SIG-M5 (cell line): ENCODE results near the gene CCDC141.

Source experiments
- DNase-seq: peaks from one replicate; lab custom pipeline; 2025; lab: John Stamatoyannopoulos, UW

The CCDC141 gene

DNA sequence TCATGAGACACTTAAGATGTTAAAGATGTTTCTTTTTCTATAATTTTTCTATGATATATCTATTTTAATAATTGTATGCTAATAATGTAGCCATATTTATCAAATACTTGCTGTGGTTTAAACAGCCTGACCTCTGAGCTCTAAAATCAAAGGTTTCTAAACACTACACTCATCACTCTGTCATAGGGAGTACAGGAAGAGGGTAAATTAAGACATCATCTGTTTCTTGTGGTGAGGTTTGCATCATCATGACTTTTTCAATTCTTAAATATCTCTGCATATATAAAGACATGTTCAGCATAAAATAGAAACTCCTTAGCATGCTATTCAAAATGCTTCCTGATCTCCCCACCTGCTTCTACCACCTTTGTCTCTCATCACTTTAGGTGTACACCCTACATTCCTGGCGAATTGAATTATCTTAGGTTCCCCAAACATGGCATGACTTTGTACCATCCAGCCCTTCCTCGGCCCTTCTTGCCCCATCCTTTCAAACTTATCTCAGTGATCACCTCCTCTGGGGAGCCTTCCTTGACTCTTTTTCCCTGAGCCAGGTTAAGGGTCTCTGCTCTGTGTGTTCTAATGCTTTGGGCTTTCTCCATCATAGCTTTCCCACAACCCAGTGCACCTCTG lies 137.4 kb downstream of the CCDC141 start:
- no peak for DNase-seq

DNA sequence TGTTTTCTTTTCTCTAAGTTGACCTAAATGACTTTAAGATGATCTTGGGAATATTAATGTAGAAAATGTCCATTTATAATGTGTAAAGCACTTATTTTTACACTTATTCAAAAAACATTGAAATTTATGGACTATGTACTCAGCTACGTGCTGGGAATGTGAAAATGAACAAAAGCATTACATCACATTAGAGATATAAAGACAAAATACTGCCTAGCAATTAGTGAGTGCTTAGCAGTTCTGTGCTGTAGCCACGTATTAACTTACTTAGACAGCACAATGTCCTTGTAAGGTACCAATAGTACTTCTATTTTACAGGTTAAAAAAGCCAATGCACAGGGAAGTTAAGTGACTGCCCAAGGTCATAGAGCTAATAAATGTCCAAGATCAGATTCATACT lies 138.9 kb downstream of the CCDC141 start:
- no peak for DNase-seq

DNA sequence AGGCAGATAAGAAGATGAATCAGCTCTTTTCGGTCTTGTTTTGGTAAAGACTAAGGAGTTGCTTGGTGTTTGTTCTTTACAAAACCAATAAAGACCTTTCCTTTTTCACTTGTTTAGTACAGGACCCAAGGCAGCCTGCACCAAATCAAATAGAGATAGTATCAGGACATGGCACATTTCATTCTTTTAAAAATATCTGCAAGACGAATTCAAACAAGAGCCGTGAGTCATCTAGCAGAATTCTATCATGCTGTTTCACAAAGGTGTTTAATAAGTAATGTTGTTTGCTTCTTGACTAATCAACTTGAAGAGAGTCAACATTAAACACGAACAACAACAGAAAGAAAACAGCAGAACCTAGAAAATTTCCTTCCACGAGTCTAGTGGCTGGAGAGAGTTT lies 139.9 kb downstream of the CCDC141 start:
- DNase-seq, result no peak

DNA sequence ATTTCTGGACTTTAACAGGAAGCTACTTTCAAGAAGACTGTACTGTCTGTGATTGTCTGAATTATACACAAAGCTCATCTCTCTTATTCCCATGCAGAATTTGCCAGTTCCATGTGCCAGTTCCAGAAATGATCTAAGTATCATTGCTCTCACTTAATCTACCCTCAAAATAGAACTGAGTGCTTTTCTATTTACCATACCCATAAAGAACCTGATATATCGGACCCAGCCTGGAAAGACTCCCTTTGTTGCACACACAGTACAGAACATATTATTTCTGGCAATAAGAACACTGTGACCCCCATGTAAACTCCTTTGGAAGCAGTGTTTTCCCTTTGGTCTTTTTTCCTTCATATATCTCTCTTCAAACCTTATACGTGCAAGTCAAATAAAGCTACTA lies 140.4 kb downstream of the CCDC141 start:
- no peak for DNase-seq

DNA sequence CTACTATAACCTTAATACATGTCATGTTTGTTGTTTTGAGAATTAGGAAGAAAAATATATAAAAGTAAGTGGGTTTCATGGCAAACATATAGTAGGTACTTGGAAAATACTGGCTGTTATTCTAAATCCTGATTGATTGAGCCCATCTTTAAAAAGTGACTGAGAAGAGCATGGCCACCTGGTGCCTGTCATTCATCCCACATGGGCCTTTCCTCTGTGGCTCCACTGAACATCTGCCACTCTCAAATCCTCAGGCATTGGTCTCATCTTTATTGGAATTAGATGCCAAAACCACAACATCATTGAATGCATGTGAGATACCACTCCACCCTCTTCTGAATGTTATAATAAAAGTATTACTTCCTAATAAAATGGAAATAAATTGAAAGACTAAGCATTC lies 141.1 kb downstream of the CCDC141 start:
- DNase-seq, result no peak

DNA sequence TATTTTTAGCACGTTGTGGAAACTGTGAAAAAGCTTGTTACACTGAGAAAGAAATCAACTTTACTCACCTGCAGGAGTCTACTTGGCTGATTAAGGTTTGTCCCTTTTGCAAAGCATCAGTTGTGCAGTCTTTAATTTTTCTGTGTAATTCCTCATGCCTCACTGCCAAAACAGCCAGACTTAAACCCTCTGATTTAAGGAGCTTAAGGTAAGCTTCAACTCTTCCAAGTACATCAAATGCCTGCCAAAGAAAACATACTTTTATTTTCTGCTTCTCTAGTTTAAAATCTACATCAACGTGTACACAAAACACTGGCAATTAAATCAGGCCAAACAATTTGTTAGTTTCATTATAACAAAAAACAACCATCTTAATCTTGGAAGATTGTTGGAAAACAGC lies 144.7 kb downstream of the CCDC141 start:
- DNase-seq, result no peak

DNA sequence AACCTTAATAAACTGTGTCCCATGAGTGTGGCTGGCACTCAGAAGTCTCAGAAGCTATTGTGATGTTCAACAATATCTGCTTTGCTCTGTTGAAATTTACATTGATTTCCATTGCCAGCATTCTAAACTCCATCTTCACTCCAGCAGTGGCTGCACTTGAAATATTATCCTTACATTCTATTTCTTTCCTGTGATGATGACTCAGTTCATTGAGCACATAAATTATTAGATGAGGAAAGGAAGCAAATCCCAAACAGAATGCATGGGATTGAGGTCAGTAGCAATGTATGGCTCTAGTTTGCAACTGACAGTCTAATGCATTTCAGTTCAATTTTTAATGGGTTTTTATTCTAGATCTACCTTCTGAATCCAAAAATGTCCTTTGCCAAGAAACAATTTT lies 150.3 kb downstream of the CCDC141 start:
- no peak for DNase-seq

DNA sequence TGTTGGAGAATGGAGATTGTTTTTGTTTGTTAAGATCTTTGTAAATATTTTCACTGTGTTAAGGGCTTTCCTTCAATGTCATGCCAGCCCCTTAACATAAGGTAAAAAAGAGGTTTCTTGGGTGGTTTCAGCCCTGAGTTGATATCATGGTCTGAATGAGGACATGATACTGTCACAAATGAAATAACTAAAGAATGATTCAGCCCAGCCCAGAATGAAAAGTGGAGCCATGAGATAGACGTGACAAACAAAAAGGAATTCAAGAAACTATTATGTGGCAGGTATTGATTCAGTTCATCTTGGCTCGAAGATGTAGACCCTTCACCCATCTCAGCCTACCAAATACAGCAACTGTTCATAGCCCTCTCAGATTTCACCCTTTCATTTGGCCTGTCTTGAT lies 154.1 kb downstream of the CCDC141 start:
- no peak for DNase-seq

DNA sequence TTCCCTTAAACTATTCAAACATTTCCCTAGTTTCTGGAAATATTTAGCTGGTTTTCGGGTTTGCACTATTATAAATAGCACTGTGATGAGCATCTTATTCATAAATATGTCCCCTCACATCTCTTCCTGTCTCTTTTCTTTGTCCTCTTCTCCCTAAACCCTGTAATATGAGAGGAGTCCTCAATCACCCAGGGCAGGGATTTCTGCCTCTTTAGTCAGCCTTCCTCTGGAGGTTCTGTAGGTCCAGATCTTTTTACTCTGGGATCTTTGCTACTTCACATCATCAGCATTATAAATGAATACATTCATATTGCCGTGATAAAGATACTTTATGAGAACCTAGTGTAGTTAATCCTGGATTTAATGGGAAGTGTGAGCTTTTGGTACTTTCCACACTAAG lies 154.8 kb downstream of the CCDC141 start:
- DNase-seq, result no peak

DNA sequence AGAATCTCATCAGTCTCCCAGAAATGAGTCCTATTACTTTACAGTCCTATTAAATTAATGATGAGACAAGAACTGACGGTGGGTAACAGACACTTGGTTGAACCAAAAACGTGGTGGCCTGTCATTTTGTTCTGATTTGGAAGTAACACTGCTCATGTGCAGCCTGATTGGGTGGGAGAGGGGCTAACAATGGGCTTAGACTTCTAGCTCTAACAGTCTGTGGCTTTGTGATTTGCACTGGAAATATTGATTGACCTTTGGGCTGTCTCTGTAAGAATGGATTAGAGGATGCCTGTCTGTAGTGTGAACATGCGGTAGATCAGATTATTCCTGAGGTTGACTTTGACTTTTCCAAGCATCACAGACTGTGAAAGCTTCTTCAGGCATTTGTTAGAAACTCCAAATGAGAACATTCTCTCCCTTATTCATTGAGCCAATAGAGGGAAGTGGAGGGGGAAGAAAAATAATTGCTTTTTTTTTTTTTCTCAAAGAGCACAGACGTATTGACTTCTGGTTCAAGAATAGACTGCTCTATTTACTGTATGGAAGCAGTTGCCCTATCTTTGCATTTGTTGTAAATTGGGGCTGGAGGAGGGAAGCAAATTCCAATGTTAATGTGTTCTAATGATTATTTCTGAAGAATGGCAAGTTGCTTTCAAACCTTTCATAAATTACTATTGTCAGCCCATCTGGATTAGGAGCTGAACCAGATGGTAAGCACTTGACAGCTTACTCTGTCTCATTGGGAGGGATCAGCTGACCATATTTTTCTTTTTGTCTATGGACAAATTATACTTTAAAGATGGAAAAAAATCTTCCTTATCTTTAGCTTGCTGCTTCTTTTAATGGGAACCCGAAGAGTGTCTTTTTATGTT lies 156.9 kb downstream of the CCDC141 start:
- no peak for DNase-seq

DNA sequence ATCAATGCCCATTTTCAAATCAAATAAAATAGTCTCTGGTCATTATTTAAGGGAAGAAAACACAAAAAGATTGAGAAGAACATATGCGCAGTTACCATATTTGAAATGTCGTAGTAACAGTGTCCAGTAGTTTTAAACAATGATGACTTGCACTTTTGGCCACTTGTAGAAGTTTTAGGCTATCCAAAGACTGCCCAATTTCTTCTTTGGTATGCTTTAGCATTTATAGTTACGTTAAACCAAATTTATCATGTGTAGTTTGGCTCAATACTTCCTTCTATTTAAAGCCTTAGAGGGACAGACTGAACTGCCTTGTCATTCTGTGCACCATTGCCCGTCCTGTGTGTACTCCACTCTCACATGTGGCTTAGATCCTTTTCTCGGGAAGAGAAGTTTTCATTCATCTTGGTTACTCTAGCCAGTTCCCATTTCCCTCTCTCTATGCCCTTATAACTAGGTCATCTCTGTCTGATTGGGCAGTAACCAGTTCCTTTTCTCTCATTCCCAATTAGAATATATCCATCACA lies 157.9 kb downstream of the CCDC141 start:
- DNase-seq, result no peak

DNA sequence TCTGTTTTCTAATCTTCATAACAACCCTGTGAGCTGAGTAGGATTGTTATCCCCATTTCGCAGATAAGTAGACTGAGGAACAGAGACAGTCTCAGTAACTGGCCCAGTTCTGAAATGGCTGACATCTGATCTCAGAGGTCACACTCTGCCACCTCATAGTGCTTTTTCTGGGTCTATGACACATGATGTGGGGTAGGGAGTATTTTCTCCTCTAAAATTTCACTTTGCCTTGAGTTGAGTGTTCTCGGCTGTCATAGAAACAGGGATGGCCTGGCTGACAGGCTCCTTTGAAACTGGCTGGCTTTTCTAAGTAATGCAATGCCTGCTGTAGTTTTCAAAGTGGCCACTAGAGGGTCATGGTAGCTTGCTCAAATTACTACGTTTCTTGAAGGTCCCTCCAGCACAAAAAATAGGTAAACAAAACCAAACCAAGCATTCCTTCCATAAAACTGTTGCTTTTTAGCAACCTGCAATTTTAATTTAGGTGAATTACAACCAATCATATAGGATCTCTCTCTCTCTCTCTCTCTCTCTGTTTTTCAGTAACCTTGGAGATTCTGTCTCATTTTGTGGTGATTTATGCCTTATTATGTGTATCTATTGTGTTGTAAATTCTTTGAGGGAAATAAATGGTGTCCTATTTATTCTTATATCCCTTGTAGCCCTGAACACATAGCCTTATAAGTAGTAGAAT lies 158.5 kb downstream of the CCDC141 start:
- no peak for DNase-seq

DNA sequence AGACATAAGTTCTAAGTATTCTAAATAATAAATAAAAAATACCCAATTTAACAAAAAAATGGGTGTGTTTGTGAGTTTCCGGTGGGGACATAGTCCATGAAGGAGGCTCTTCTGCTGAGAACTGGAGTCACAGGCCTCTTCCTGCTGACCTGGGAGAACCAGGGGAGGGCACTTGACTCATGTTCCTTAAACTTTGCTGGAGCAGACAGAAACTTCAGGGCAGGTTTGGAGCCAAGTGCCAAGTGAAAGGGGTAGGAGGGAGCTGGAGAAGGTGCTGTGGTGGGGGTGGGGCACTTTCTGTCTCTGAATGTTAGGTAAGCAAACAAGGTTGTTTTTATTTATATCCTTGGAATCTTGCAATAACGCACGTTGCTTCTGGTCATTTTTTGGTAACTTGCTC lies 163.9 kb downstream of the CCDC141 start:
- DNase-seq, result no peak

DNA sequence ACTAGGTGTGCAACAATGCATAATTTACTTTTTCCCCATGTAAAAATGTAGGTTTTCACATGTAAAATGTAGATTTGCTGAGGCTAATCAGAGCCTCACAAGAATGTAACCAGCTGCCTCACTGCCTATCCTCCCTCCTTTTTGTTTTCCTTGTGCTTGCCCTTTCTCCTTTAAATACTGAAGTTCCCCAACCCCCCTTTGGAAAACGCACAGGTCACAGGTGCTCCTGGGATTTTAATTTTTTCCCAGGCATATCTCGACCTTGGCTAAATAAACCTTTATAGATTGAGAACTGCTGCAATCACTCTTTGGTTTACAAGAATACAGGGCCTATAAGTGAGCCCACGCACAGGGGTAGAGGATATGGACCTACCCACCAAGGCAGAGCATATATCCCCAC lies 165.5 kb downstream of the CCDC141 start:
- no peak for DNase-seq

DNA sequence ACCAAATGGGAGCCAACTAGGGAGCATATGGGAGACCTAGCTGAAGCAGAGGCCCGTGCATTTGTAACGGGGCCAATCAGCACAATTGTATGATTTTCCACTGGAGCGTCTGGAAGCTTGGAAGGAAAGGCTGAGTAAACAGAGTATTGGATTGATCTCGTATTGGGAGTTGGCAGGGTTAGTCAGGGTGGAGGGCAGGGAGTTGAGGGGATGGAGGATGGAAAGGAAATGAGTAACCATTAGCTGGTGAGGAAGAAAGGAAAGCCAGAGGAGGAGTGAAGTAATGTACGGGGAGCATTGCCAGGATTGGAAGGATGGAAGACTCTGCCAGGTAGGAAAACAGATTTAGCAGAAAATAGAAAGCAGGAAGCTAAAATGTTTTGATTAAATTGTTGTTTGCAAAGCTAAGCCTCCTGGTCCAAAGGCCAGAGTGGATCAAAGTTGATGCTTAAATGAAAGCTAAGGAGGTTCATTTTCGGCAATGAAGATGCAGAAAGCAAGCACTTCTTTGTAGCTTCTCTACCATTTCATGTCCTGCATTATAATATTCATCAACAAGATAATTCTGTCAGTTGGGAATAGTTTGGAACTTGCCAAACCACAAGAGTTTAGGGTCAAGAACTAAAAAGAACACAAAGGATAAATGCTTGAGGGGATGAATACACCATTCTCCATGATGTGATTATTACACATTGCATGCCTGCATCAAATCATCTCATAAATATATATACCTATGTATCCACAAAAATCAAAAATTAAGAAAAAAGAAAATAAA lies 167.1 kb downstream of the CCDC141 start:
- no peak for DNase-seq

DNA sequence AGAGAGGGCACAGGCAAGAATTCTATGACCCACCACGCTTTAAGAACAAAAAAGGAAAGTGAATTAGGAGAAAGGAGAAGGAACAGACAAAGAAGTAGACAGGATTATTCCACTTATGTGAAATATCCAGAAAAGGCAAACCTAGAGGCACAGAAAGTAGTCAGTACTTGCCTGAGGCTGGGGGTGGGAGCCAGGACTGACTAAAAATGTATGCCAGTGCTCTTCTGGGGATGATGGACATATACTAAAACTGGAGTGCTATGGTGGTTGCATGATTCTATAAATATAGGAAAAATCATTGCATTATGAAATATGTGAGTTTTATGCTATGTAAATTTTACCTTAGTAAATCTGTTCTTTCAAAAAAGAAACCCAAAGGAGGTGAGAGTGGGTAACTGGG lies 168.9 kb downstream of the CCDC141 start:
- no peak for DNase-seq

DNA sequence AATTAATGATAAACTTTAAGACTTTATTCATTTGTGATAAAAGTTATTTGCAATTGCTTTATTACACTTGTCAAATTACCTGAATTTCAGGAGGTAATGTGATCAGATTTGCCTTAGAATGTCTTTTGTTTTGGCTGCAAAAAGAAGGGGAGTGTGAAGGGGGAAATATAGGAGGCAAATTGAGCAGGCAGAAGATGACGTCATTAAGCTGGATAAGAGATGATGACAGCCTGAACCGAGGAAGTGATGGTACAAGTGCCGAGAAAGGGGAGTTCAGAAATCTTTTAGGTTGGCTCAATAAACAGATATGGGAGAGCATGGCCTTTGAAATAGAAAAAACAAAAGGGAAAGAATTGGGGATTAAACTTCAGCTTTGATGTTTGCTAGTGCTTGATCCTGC lies 169.7 kb downstream of the CCDC141 start:
- no peak for DNase-seq

DNA sequence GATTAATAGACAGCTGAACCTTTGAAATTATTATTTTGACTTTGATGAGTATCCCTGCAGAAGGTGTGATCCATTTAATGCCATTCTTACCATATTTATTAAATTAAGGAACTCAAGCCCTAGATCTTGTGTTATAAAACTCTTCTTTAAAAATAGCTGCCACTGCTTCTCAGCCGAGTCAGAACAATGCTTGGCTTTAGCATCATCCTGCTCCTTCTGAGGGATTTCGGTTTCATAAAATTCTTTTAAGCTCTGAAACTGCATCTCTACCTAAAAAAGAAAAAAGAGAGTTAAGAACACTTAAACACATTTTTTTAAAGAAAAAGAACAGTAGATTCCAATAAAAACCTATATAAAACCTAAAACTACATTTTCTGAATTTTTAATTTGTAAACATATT lies 172.1 kb downstream of the CCDC141 start:
- no peak for DNase-seq

DNA sequence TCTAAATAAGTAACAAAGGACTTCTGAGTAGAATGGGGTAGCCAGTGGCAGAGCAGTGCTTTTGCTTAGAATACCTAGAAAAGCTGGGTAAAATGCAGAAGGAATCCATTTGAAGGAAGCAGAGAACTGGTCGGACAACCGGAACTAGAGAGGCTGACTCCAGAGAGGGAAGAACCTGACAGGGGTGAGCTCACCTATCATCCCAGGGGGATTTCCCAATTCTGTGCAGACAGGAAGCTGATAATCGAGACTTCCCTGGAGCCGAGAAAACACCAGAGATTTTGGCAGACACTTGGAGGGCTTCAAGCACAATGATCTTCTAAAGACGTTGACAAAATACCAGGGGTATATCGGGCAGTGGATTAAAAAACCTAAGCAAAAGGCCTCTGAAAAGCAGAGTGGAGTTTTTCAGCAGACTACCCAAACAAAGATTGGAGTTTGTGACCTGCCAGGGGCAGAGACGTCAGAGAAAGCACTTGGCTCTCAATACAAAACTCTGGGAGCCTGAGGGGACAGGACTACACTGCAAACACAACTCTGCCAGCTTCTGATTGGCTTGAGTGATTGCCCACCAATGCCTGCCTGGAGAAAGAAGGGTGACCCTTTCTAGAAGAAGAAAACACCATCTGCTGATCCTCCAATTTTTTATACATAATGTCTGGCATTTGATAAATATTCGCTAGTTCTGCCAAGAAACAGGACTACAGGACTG lies 175.3 kb downstream of the CCDC141 start:
- no peak for DNase-seq

DNA sequence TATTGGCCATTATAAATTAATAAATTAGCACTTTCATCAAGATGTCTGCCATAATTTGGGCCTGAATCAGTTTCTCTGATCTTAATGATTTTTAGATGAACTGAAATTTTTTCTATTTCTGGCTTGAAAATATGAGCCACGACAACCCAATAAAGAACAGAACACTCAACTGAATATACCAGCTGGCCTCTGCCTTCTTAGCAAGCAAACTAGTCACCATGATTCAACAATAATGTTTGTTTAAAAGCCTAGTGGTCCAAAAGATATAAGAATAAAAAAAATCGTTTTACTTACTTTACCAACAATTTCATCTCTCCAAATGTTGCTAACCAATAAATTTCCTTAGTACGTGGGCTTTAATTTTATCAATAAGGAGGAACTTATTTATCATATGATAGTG lies 176.0 kb downstream of the CCDC141 start:
- DNase-seq, result no peak

DNA sequence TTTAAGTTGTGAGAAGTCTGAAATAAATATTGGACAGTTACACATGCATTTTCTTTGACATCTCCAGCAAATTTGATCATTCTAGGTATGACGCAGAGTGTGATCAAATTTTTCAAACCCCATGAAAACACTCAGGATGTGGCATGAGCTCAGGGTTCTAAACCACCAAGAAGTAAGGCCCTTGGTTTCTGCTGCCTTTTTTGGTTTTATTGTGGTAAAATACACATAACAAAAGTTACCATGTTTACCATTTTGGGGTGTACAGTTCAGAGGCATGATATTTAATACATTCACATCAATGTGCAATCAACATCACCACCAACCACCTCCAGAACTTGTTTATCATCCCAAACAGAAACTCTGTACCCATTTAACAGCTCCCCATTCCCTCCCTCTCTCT lies 178.4 kb downstream of the CCDC141 start:
- DNase-seq, result no peak

DNA sequence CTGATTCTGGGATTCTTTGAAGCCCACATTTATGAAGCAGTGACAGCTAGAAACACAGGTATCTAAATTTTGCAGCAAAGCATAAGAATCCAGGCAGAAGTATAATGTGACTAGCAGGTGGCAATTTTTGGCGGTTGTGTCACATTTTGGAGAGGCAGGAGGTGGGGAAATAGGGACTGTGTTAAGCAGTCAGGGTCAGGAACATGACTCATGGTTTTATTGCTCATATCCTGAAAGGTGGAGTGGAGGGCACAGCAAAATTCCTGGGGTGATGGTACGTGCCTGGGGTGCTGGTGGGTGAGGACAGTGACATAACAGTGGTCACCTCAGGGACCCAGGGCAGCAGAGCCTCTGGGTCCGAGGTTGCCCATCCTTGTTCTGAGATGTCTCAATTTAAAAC lies 179.2 kb downstream of the CCDC141 start:
- DNase-seq, result no peak
